ENCODE results near the gene ATPAF1. TPM values are rescaled to one million over a fixed set of nuclear protein-coding genes. Genes with fewer than 3 reads are reported as not detected.

Gene ATPAF1
- polyA plus RNA-seq, 1 of the 3 experiments (the other 2 are of a cell fraction), result 39.9 TPM

DNA sequence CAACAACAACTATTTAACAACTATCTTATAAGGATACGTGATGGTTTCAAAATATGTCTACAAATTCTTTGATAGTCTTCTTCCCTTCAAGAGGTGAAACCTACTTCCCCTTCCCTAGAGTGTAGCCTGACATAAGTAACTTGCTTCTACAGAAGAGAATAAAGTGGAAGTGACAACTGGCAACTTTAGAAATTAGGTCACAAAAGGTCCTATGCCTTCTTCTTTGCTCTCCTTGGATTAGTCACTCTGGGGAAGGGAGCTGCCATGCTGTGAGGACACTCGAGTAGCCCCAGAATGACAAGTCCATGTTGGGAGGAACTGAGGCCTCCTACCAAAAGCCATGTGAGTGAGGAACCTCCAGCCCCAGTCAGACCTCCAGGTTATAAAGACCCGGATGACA lies 31.5 kb upstream of the ATPAF1 start (continued):
- TF ChIP-seq, protein P1, sequence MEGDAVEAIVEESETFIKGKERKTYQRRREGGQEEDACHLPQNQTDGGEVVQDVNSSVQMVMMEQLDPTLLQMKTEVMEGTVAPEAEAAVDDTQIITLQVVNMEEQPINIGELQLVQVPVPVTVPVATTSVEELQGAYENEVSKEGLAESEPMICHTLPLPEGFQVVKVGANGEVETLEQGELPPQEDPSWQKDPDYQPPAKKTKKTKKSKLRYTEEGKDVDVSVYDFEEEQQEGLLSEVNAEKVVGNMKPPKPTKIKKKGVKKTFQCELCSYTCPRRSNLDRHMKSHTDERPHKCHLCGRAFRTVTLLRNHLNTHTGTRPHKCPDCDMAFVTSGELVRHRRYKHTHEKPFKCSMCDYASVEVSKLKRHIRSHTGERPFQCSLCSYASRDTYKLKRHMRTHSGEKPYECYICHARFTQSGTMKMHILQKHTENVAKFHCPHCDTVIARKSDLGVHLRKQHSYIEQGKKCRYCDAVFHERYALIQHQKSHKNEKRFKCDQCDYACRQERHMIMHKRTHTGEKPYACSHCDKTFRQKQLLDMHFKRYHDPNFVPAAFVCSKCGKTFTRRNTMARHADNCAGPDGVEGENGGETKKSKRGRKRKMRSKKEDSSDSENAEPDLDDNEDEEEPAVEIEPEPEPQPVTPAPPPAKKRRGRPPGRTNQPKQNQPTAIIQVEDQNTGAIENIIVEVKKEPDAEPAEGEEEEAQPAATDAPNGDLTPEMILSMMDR (IDR thresholded peaks at IDR 0.05), result no peak
- TF ChIP-seq CHD2 (IDR thresholded peaks at IDR 0.05; ENCODE audit: low read length, partially characterized antibody), result no peak
- no peak for TF ChIP-seq TAF1 (IDR thresholded peaks at IDR 0.05; ENCODE audit: borderline replicate concordance, low read depth, low read length)
- no peak for TF ChIP-seq NRF1 (IDR thresholded peaks at IDR 0.05; ENCODE audit: low read depth, low read length)
- no peak for TF ChIP-seq RAD21 (IDR thresholded peaks at IDR 0.05; ENCODE audit: low read length)
- no peak for TF ChIP-seq RXRA (IDR thresholded peaks at IDR 0.05; ENCODE audit: borderline replicate concordance, low read depth)

DNA sequence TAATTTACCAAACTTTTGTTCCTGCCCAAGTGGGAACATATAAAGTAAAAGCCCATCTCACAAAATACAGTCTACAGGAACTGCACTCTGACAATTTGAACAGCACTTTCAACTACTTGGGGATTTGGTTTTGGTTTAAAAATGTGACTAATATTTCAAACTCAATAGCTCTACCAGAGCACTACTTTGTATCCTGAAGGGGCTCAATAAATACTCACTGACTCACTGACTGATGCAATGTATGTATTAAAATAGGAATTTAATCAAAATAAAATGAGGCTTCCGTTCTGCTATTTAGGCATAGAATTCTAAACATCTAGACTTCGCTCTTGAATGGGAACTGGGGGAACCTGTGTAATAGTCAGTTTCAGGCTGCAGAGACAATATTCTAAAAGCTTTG lies 28.9 kb upstream of the ATPAF1 start:
- no peak overlapping the region for H3K9ac ChIP-seq
- H3K27ac ChIP-seq (ENCODE audit: low read depth in 2 of 2, low read length in 1 of 2), result no peak overlapping the region
- no peak overlapping the region for H3K4me2 ChIP-seq
- H3K9me2 ChIP-seq, result no peaks in the 10 kb centered on the region
- peaks cover 0 to 15% of the 10 kb centered on the region in 2 experiments; a peak in 1 of 4 replicates for H3K4me1 ChIP-seq (ENCODE audit: control insufficient read depth in 1 of 2, insufficient read depth in 2 of 2, low read depth in 1 of 2, low read length in 1 of 2)
- no peaks in the 10 kb centered on the region for H3F3A ChIP-seq (replicated peaks; ENCODE audit: insufficient read depth)
- no peaks in the 10 kb centered on the region for H3K9me3 ChIP-seq
- peaks cover 33 to 51% of the 10 kb centered on the region in 2 experiments for H3K36me3 ChIP-seq (replicated peaks in 1 of 2; ENCODE audit: control insufficient read depth in 1 of 2, insufficient read depth in 2 of 2, low read length in 1 of 2)
- CTCF ChIA-PET, result interaction anchor here (1.2 to 2.1 kb wide), 2 partner anchors 12 to 28 kb away, joined by 3 to 6 read pairs; no protein-coding TSS in a partner anchor
- DNase-seq, result no peak
- H2AFZ ChIP-seq (ENCODE audit: low read depth), result no peak overlapping the region
- no peaks in the 10 kb centered on the region for H3K27me3 ChIP-seq (ENCODE audit: insufficient read depth)
- peaks cover 29% of the 10 kb centered on the region; the same call in 1 of the 2 replicates for H3K79me2 ChIP-seq (ENCODE audit: insufficient read depth)
- H4K20me1 ChIP-seq (ENCODE audit: insufficient read depth), result no peaks in the 10 kb centered on the region
- 90% methylated on average over 2 of the region's 2 CpGs for WGBS (ENCODE audit: low lambda C conversion rate)
- no peak overlapping the region for H3K4me3 ChIP-seq (ENCODE audit: low read depth in 2 of 2, low read length in 1 of 2)
- POLR2A ChIA-PET, result no interaction called here
- TF ChIP-seq, protein P2, sequence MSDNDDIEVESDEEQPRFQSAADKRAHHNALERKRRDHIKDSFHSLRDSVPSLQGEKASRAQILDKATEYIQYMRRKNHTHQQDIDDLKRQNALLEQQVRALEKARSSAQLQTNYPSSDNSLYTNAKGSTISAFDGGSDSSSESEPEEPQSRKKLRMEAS (IDR thresholded peaks at IDR 0.05; ENCODE audit: low read depth), result no peak
- TF ChIP-seq FOXJ3 (CRISPR knock-in tag; IDR thresholded peaks at IDR 0.05) (no peak), FOSL2 (IDR thresholded peaks at IDR 0.05; ENCODE audit: borderline replicate concordance, low read depth) (no peak), TEAD4 (IDR thresholded peaks at IDR 0.05; ENCODE audit: borderline replicate concordance, insufficient read depth) (no peak), GABPA (IDR thresholded peaks at IDR 0.05; ENCODE audit: low read depth) (no peak), MXI1 (IDR thresholded peaks at IDR 0.05; ENCODE audit: low read depth, low read length) (no peak), TCF12 (IDR thresholded peaks at IDR 0.05) (no peak), EP300 (IDR thresholded peaks at IDR 0.05; ENCODE audit: borderline replicate concordance in 1 of 2, low read depth in 1 of 2, low read length in 1 of 2) (no peak), RFX5 (IDR thresholded peaks at IDR 0.05; ENCODE audit: low read length) (no peak), TAF1 (IDR thresholded peaks at IDR 0.05; ENCODE audit: borderline replicate concordance, low read depth, low read length) (no peak), RCOR1 (IDR thresholded peaks at IDR 0.05; ENCODE audit: low read length) (no peak), RAD21 (IDR thresholded peaks at IDR 0.05; ENCODE audit: low read length) (no peak), RXRA (IDR thresholded peaks at IDR 0.05; ENCODE audit: borderline replicate concordance, low read depth) (no peak)
- TF ChIP-seq, protein P3, sequence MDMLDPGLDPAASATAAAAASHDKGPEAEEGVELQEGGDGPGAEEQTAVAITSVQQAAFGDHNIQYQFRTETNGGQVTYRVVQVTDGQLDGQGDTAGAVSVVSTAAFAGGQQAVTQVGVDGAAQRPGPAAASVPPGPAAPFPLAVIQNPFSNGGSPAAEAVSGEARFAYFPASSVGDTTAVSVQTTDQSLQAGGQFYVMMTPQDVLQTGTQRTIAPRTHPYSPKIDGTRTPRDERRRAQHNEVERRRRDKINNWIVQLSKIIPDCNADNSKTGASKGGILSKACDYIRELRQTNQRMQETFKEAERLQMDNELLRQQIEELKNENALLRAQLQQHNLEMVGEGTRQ (IDR thresholded peaks at IDR 0.05; ENCODE audit: borderline replicate concordance, low read depth, low read length), result no peak
- TF ChIP-seq, protein P4, sequence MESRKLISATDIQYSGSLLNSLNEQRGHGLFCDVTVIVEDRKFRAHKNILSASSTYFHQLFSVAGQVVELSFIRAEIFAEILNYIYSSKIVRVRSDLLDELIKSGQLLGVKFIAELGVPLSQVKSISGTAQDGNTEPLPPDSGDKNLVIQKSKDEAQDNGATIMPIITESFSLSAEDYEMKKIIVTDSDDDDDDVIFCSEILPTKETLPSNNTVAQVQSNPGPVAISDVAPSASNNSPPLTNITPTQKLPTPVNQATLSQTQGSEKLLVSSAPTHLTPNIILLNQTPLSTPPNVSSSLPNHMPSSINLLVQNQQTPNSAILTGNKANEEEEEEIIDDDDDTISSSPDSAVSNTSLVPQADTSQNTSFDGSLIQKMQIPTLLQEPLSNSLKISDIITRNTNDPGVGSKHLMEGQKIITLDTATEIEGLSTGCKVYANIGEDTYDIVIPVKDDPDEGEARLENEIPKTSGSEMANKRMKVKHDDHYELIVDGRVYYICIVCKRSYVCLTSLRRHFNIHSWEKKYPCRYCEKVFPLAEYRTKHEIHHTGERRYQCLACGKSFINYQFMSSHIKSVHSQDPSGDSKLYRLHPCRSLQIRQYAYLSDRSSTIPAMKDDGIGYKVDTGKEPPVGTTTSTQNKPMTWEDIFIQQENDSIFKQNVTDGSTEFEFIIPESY (IDR thresholded peaks at IDR 0.05; ENCODE audit: borderline replicate concordance, low read depth), result no peak
- TF ChIP-seq, protein P1 (IDR thresholded peaks at IDR 0.05), result no peak
- TF ChIP-seq, protein P5, sequence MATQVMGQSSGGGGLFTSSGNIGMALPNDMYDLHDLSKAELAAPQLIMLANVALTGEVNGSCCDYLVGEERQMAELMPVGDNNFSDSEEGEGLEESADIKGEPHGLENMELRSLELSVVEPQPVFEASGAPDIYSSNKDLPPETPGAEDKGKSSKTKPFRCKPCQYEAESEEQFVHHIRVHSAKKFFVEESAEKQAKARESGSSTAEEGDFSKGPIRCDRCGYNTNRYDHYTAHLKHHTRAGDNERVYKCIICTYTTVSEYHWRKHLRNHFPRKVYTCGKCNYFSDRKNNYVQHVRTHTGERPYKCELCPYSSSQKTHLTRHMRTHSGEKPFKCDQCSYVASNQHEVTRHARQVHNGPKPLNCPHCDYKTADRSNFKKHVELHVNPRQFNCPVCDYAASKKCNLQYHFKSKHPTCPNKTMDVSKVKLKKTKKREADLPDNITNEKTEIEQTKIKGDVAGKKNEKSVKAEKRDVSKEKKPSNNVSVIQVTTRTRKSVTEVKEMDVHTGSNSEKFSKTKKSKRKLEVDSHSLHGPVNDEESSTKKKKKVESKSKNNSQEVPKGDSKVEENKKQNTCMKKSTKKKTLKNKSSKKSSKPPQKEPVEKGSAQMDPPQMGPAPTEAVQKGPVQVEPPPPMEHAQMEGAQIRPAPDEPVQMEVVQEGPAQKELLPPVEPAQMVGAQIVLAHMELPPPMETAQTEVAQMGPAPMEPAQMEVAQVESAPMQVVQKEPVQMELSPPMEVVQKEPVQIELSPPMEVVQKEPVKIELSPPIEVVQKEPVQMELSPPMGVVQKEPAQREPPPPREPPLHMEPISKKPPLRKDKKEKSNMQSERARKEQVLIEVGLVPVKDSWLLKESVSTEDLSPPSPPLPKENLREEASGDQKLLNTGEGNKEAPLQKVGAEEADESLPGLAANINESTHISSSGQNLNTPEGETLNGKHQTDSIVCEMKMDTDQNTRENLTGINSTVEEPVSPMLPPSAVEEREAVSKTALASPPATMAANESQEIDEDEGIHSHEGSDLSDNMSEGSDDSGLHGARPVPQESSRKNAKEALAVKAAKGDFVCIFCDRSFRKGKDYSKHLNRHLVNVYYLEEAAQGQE (IDR thresholded peaks at IDR 0.05; ENCODE audit: low read depth, low read length), result no peak
